GM18520 (cell line): ENCODE data around the gene TMEM134.
A peak's percentile ranks its signal among the peaks of the same experiment; 100 is the strongest.
"Not testable (repeated sequence)": the region's sequence is repeated elsewhere in the genome, so short reads cannot be mapped to it uniquely, and the experiment has no call there.

Experiments used
- ATAC-seq: cut with Tn5 transposase; IDR thresholded peaks from one replicate; pipeline ENCODE4 v1.9.1; 2021; ENCODE audit not compliant: unreplicated experiment

The TMEM134 gene

GRCh38 chr11:67486481-67487195 is 17.6 kb upstream of the TMEM134 start:
- ATAC-seq, result peak; percentile 24

- ATAC-seq, result peak; percentile 22
Measured at GRCh38 chr11:67485873-67486361, 16.9 kb upstream of the TMEM134 start.

GRCh38 chr11:67484847-67485311 is 15.8 kb upstream of the TMEM134 start:
- ATAC-seq, result no peak

- no peak for ATAC-seq
Measured at GRCh38 chr11:67483831-67484665, 15.0 kb upstream of the TMEM134 start.

DNA sequence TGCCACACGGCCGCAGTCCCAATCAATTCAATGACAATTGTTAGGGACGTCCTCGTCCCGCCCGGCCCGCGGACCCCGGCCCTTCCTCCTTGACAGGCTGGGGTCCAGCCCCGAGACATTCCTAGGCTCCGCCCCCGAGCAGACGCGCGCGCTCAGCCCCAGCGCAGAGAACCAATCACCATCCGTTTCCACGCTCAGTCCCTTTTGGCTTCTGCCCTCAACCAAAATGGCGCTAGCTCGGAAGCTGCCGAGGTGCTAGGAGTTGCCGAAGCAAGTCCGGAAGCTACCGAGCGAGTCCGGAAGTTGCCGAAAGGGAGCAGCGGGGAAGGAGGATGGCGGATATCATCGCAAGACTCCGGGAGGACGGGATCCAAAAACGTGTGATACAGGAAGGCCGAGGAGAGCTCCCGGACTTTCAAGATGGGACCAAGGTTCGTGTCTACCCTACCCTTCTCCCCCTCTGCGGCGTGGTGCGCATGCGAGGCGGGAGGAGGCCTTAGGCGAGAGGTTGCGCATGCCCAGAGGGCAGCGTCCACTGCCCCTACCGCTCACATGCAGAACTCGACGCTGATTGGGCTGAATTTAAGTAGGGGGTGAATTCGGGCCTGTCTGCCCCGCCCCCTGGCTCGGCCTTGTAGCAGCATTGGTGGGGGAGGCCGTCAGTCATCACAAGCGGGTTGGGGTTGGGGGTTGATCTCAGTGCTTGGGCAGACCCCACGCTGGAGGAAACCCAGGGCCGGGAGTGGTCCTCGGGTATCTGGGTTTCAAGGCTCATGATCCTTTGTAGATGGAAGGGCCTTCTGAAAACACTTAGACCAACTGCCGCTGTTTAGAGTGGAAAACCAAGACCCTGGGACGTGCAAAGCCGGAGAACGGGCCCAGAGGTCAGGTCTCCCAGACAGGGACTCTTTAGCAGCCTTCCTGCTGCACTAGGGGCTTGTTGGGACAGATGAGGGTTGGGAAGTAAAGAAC is 14.1 kb upstream of the TMEM134 start, which contains the start of gene AIP:
TSS of gene AIP (plus strand) at position 200 of the 972 bp plus-strand sequence. CDS start at position 333, 133 bp downstream.
- peak; percentile 45 for ATAC-seq

GRCh38 chr11:67482275-67482826 is 13.3 kb upstream of the TMEM134 start:
- ATAC-seq, result no peak

- not testable (repeated sequence) for ATAC-seq
Measured at GRCh38 chr11:67477344-67478050, 8.4 kb upstream of the TMEM134 start.

- ATAC-seq, result not testable (repeated sequence)
Measured at GRCh38 chr11:67476692-67477091, 7.6 kb upstream of the TMEM134 start.

DNA sequence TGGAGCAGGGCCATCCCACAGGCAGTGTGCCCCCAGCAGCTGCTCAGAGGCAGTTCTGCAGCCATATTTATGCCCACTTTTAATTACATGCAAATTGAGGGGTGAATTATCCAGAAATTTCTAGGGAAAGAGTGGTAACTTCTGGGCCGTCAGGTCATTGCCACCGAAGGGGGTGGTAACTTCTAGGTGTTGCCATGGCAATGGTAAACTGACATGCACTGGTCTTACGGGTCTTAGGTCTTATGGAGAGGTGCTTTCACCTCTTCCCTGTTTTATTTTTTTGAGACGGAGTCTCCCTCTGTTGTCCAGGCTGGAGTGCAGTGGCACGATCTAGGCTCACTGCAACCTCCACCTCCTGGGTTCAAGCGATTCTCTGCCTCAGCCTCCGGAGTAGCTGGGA is 3.8 kb upstream of the TMEM134 start:
- no peak for ATAC-seq

DNA sequence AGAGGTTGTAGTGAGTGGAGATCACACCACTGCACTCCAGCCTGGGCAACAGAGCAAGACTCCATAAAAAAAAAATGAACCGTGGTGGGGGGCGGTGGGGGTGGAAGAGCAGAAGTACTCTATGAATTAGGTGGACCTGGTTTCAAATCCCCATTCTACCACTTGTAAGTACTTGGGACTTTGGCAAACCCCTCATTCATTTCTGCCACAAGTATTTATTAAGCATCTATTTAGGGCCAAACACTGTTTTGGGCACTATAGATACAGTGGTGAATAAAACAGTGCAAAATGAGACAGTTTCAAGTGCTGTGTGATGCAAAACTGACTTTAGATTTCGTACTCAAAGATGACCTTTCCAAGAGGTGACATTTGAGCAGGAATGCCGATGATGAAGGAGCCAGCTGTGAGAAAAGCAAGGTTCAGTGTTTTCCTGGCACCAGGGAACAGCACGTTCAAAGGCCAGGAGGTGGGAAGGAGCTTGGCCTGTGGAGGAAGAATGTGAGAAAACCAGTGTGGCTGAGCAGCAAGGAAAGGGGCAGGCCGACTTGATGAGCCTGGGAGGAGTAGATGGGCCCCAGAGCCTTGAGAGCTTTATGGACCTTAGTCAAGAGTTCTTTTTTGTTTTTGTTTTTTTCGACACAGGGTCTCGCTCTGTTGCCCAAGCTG is 1.4 kb upstream of the TMEM134 start:
- no peak for ATAC-seq

DNA sequence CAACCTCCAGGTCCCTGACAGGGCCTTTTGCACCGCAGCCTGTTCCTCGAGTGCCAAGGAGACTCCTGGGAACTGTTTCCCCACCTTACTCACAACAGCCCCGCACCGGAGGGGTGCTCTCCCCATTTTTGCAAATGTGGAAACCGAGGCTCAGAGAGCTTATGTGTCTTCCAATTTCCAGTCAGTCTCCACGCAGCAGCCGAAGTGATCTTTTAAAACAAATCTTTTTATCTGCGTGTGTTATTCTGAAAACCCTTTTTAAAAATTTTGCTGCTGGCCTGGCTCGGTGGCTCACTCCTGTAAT is 409 bp upstream of the TMEM134 start:
- ATAC-seq, result no peak

- no peak for ATAC-seq
Measured at GRCh38 chr11:67468456-67468758, 644 bp downstream of the TMEM134 start.

DNA sequence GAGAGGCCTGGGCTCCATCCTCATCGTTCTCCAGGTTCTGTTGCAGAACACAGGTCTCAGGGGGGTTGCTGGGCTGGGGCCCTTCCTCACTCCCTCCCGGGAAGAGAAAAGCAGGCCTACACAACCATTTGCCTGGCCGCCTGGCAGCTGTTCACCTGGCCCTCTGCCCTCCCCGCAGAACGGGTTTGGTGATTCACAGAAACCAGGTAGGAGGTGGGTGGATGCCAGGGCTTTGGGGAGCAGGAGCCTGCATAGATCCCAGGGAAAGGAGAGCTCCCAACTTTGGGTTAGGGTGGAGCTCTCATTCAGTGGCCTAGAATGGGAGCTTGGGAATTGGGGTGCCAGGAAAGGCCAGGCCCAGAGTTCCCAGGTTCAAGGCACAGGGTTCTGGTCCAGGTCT is 995 bp downstream of the TMEM134 start:
- no peak for ATAC-seq

DNA sequence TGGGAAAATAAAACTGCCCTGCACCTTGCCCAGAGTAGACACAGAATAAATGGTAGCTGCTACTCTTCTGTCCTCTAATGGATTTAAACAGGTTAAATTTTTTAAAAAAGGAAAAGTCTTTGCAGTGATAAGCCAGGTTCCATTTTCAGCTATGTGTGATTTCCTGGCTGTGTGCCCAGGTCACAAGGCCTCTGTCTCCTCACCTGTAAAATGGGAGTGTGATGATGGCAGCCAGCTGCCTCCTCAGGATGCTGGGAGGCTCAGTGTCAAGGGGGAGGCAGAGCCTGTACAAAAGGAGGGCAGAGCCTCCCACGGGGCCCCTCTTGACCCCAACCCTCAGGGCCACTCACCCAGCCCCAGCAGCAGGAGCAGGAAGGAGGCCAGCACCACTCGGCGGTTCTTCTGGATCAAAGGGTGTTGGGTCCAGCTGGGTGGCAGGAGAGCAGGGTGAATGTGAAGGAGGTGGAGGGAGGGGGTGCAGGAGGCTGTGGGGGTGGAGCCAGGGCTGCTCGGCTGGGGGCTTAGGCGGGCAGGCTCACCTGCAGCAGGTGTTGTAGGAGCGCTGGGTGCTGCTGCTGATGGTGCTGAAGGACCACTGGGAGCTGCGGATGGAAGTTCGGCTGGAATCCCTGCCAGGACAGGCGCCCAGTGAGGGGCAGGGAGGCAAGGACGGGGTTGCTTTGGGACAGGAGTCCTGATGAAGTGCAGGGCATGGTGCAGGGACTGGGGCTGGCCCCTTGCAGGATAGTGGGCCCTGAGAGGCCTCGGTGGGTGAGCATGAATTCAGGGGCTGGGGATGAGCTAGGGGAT is 1.9 kb downstream of the TMEM134 start:
- ATAC-seq, result no peak

DNA sequence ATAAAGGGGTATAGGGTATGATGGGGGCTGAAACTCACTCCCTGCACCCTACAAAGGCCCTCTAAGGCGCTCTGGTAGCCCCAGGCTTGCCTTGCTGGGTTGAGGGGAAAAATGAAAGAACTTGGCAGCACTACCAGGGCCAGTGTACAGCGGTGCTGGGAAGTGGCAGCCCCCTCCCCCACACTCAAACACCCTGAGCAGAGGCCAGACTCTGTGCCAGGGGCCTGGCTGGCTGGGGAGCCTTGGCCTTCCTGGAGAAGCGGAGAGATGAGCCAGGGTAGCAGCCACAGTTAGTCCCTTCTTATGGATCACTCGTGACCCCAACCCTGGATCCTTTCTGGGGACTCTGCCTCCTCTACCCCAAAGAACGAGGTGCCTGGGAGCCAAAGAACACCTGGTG is 2.7 kb downstream of the TMEM134 start:
- ATAC-seq, result no peak

DNA sequence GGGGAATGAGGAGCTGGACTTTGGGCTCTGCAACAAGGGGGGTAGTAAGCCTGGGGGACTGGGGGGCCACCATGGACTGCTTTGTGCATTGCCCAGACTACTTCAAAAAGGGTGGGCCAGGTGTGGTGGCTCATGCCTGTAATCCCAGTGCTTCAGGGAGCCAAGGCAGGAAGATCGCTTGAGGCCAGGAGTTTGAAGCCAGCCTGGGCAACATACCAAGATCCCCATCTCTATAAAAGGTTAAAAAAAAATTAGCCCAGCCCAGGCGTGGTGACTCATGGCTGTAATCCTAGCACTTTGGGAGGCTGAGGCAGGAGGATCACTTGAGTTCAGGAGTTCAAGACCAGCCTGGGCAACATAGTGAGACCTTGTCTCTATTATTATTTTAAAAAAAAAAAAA is 3.5 kb downstream of the TMEM134 start:
- not testable (repeated sequence) for ATAC-seq

DNA sequence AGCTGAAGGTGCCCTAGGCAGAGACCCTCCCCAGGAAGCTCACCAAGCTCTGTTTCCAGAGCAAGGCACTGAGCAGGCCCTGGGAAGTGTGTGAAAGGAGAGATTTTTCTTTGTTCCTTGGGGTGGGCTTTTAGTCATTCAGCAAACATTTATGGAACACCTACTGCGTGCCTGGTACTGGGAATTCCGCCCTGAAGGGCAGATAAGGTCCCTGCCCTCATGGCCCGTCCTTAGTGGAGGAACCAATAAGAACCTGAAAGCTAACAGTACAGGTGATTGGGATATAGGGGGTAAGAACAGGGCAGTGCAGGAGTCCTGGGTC is 3.9 kb downstream of the TMEM134 start:
- no peak for ATAC-seq

DNA sequence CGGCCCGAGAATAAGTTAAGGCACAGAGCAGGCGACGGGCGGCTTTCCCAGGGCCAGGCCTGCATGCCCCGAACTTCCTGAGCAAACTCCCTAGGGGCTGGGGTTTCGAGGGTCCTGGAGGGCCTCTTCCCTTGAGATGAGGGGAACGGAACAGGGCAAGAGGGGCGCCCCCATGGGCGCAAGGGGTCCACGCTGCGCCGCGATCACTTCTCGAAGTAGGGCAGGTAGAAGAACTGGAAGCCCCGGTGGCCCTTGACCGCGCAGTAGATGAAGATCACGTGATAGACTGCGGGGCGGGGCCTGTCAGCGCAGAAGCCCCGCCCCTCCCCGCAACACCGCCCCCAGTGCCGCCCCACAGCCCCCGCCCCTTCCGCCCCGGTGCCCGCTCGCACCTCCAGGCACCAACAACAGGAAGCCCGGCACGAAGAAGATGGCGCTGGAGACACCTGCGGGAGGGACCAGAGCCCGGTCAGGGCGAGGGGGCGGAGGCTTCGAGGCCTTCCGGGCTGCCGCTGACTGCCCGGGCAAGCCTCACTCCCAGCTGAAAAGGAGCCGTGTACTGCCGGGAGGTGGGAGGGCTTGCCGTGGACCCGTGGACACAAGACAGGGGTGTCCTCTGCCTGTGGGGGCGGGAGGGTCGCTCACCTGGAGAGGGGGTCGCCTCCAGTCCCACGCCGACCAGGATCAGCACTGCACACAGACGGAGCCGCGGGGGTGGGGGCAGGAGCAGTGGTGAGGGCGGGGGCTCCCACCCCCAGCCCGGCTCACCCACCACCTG is 4.5 kb downstream of the TMEM134 start:
- no peak for ATAC-seq
